ENCODE measurements around the gene POLR2E. TPM values are rescaled to one million over a fixed set of nuclear protein-coding genes. Genes with fewer than 3 reads are reported as not detected.

The POLR2E gene
- total RNA-seq, 1 donor, result 70.2 TPM

DNA sequence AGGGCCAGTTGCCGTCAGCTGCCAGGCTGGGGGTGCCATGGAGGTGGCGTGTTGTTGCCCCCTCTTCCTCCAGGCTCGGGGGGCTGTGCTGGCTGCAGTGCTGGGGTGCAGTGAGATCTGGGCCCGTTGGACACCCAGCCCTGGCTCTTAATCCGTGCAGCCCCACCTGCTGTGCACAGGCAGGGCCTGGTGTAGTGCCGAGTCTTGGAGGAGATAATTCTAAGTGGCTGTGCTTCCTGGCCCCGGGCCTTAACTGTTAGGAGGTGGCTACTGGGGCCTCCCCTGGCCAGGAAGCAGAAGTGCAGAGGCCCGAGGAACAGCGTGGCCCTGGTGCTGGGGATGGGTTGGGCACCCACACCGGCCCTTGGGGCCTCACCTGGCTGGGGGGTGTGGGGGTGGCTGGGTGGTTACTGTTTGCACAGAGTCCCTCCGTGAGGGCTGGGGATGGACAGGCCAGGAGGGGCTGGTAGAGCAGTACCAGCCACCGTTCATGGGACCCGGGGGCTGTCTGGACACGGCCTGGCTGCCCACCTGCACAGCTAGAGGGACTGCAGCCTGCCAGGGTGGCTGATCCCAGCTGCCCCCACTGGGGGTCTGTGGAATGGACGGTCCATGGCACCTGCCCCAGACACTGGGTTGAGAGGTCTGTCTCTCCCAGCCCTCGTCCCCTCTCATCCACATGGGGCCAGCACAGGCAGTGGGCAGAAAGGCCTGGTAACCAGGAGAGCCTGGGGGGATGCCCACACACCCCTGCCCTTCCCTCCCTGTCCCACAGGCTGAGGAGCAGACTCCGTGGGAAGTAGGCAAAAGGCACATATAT, 11.9 kb upstream of the POLR2E start:
- H3K9me3 ChIP-seq (ENCODE audit: low read depth, low read length), result no peaks in the 10 kb centered on the region
- H3K4me3 ChIP-seq (ENCODE audit: insufficient read depth, low read length), result no peak overlapping the region
- no peak for DNase-seq (ENCODE audit: insufficient read length, low spot score, missing footprints)
- peaks cover 21% of the 10 kb centered on the region for H3K4me1 ChIP-seq (ENCODE audit: insufficient read depth, low read length)
- H4K20me1 ChIP-seq (ENCODE audit: insufficient read depth, low read length), result peaks cover 39% of the 10 kb centered on the region
- no peak overlapping the region for H3K4me2 ChIP-seq (ENCODE audit: insufficient read depth, low read length)
- H3K27ac ChIP-seq (ENCODE audit: low read depth, low read length), result no peak overlapping the region
- no peaks in the 10 kb centered on the region for H3K27me3 ChIP-seq (ENCODE audit: insufficient read depth, low read length)
- no peak overlapping the region for H2AFZ ChIP-seq (ENCODE audit: low read length)
- TF ChIP-seq, protein P1, sequence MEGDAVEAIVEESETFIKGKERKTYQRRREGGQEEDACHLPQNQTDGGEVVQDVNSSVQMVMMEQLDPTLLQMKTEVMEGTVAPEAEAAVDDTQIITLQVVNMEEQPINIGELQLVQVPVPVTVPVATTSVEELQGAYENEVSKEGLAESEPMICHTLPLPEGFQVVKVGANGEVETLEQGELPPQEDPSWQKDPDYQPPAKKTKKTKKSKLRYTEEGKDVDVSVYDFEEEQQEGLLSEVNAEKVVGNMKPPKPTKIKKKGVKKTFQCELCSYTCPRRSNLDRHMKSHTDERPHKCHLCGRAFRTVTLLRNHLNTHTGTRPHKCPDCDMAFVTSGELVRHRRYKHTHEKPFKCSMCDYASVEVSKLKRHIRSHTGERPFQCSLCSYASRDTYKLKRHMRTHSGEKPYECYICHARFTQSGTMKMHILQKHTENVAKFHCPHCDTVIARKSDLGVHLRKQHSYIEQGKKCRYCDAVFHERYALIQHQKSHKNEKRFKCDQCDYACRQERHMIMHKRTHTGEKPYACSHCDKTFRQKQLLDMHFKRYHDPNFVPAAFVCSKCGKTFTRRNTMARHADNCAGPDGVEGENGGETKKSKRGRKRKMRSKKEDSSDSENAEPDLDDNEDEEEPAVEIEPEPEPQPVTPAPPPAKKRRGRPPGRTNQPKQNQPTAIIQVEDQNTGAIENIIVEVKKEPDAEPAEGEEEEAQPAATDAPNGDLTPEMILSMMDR (IDR thresholded peaks at IDR 0.05; ENCODE audit: extremely low read depth, low read depth, low read length), result peak; percentile 22
- H3K79me2 ChIP-seq (ENCODE audit: insufficient read depth, low read length), result no peaks in the 10 kb centered on the region
- peaks cover 35% of the 10 kb centered on the region for H3K36me3 ChIP-seq (ENCODE audit: insufficient read depth, low read length)

DNA sequence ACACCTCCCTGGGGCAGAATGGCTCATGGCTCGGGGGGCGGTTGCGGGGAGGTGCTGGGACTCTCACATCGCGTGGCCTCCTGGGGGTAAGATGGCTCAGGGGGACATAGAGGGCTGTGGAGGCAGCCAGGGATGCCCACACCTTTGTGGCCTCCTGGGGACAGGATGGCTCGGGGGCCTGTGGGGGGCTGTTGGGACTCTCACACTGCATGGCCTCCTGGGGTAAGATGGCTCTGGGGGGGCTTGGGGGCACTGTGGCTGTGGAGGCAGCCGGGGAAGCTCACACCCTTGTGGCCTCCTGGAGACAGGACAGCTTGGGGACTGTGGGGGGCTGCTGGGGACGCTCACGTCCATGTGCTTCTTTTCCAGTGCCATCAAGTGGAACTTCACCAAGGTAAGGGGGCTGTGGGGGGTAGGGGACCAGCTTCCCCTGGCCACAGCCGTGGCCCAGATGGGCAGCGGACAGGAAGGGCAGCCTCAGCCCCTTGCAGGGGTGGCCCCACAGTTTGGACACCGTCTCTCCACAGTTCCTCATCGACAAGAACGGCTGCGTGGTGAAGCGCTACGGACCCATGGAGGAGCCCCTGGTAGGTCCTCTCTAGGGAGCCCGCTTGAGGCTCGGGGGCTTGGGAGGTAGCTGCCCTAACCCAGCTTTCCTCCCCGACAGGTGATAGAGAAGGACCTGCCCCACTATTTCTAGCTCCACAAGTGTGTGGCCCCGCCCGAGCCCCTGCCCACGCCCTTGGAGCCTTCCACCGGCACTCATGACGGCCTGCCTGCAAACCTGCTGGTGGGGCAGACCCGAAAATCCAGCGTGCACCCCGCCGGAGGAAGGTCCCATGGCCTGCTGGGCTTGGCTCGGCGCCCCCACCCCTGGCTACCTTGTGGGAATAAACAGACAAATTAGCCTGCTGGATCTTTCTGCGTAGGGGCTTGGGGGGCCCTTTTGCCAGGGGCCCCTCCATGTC, 11.0 kb upstream of the POLR2E start:
- H3K27me3 ChIP-seq (ENCODE audit: insufficient read depth, low read length), result no peaks in the 10 kb centered on the region
- H4K20me1 ChIP-seq (ENCODE audit: insufficient read depth, low read length), result peaks cover 39% of the 10 kb centered on the region
- peaks cover 32% of the 10 kb centered on the region for H3K36me3 ChIP-seq (ENCODE audit: insufficient read depth, low read length)
- no peak overlapping the region for H3K27ac ChIP-seq (ENCODE audit: low read depth, low read length)
- no peaks in the 10 kb centered on the region for H3K79me2 ChIP-seq (ENCODE audit: insufficient read depth, low read length)
- no peak overlapping the region for H2AFZ ChIP-seq (ENCODE audit: low read length)
- H3K4me2 ChIP-seq (ENCODE audit: insufficient read depth, low read length), result peak overlapping the region; percentile 83
- TF ChIP-seq, protein P1 (IDR thresholded peaks at IDR 0.05; ENCODE audit: extremely low read depth, low read depth, low read length), result no peak
- no peak overlapping the region for H3K4me3 ChIP-seq (ENCODE audit: insufficient read depth, low read length)
- H3K9me3 ChIP-seq (ENCODE audit: low read depth, low read length), result no peaks in the 10 kb centered on the region
- peaks cover 30% of the 10 kb centered on the region for H3K4me1 ChIP-seq (ENCODE audit: insufficient read depth, low read length)
- DNase-seq (ENCODE audit: insufficient read length, low spot score, missing footprints), result no peak

DNA sequence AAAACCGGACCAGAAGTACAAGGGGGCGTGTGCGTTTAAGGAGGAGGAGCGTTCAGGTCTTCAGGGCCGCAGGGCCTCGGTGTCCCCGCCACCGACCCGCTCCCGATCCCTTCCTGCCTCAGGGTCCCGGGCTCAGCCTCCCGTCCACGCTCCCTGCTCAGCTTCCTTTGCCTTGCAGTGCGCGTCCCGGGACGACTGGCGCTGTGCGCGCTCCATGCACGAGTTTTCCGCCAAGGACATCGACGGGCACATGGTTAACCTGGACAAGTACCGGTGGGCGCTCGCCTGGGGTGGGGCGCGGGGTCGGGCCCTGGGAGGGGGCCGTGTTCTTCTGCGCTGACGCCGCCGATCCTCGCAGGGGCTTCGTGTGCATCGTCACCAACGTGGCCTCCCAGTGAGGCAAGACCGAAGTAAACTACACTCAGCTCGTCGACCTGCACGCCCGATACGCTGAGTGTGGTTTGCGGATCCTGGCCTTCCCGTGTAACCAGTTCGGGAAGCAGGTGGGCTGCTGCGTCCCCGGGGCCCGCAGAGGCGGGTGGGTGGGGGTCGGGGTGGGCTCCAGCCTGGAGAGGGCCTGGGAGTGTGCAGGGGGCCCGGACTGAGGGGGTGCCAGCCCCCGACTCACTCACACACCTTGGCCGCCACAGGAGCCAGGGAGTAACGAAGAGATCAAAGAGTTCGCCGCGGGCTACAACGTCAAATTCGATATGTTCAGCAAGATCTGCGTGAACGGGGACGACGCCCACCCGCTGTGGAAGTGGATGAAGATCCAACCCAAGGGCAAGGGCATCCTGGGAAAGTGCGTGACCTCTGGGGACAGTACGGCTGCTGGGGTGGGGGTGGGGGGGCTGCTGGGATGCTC, 10.1 kb upstream of the POLR2E start:
- TF ChIP-seq, protein P1 (IDR thresholded peaks at IDR 0.05; ENCODE audit: extremely low read depth, low read depth, low read length), result no peak
- peaks cover 30% of the 10 kb centered on the region for H3K36me3 ChIP-seq (ENCODE audit: insufficient read depth, low read length)
- peak overlapping the region; percentile 80 for H3K4me3 ChIP-seq (ENCODE audit: insufficient read depth, low read length)
- peaks cover 30% of the 10 kb centered on the region for H3K4me1 ChIP-seq (ENCODE audit: insufficient read depth, low read length)
- H3K27me3 ChIP-seq (ENCODE audit: insufficient read depth, low read length), result no peaks in the 10 kb centered on the region
- DNase-seq (ENCODE audit: insufficient read length, low spot score, missing footprints), result peak; percentile 97
- H3K4me2 ChIP-seq (ENCODE audit: insufficient read depth, low read length), result peak overlapping the region; percentile 83
- H3K9me3 ChIP-seq (ENCODE audit: low read depth, low read length), result no peaks in the 10 kb centered on the region
- H2AFZ ChIP-seq (ENCODE audit: low read length), result no peak overlapping the region
- H3K27ac ChIP-seq (ENCODE audit: low read depth, low read length), result peak overlapping the region; percentile 66
- H3K79me2 ChIP-seq (ENCODE audit: insufficient read depth, low read length), result no peaks in the 10 kb centered on the region
- peaks cover 31% of the 10 kb centered on the region for H4K20me1 ChIP-seq (ENCODE audit: insufficient read depth, low read length)

Data from osteoblast (primary cell).